Stomach (tissue), 4 donors: Measurements from ENCODE around the gene BCKDK.
A peak's percentile ranks its signal among the peaks of the same experiment; 100 is the strongest.

Experiments used
- POLR2A ChIP-seq, 4 donors: fragments of 450-650 bp; IDR thresholded peaks; one replicate each; pipeline ENCODE4 v1.6.1; 2016; ENCODE audit warnings: antibody characterized with exemption in 4 of 4, control low read depth in 2 of 4, mild to moderate bottlenecking in 1 of 4, moderate library complexity in 1 of 4
- POLR2AphosphoS5 ChIP-seq, 3 donors: sonication (generic); formaldehyde crosslinking; IDR thresholded peaks; one replicate each; pipeline ENCODE4 v1.6.1; 2016; ENCODE audit warnings: antibody characterized with exemption in 3 of 3
- TF ChIP-seq, protein P1 (sequence below), 7 experiments: fragments of 450-650 bp in 4 of 7; fragments of 200-600 bp in 3 of 7; sonication (generic) in 3 of 7; IDR thresholded peaks; one replicate each; pipeline ENCODE4 v1.5.1; 2016 to 2019; ENCODE audit warnings: antibody characterized with exemption in 7 of 7, control low read depth in 2 of 7, mild to moderate bottlenecking in 1 of 7

GRCh38 chr16:31064882-31065461, 43.2 kb upstream of the BCKDK start:
- TF ChIP-seq, protein P1, sequence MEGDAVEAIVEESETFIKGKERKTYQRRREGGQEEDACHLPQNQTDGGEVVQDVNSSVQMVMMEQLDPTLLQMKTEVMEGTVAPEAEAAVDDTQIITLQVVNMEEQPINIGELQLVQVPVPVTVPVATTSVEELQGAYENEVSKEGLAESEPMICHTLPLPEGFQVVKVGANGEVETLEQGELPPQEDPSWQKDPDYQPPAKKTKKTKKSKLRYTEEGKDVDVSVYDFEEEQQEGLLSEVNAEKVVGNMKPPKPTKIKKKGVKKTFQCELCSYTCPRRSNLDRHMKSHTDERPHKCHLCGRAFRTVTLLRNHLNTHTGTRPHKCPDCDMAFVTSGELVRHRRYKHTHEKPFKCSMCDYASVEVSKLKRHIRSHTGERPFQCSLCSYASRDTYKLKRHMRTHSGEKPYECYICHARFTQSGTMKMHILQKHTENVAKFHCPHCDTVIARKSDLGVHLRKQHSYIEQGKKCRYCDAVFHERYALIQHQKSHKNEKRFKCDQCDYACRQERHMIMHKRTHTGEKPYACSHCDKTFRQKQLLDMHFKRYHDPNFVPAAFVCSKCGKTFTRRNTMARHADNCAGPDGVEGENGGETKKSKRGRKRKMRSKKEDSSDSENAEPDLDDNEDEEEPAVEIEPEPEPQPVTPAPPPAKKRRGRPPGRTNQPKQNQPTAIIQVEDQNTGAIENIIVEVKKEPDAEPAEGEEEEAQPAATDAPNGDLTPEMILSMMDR (IDR thresholded peaks at IDR 0.05), result no peak
- TF ChIP-seq POLR2AphosphoS5 (IDR thresholded peaks at IDR 0.05), result peak in 1 of 3 donors; percentile 18
- no peak for TF ChIP-seq POLR2A (IDR thresholded peaks at IDR 0.05)
